Nephron progenitor cell (in vitro differentiated cells): Measurements from ENCODE around the gene TRIM62.

ENCODE experiments used
- DNase-seq: peaks from one replicate; pipeline ENCODE4 v3.0.0; 2021
- H3K27ac Mint-ChIP-seq: 2 replicates; pipeline ENCODE4 v1.8.0; 2021; ENCODE audit warnings: mild to moderate bottlenecking, moderate library complexity, mixed read lengths
- H3K27me3 Mint-ChIP-seq: 2 replicates; pipeline ENCODE4 v1.8.0; 2021; ENCODE audit warnings: mild to moderate bottlenecking, low read depth, mixed read lengths; ENCODE audit not compliant: poor library complexity
- H3K36me3 Mint-ChIP-seq: 2 replicates; pipeline ENCODE4 v1.8.0; 2021; ENCODE audit warnings: low read depth, mixed read lengths
- H3K4me1 Mint-ChIP-seq: 2 replicates; pipeline ENCODE4 v1.8.0; 2021; ENCODE audit warnings: mixed read lengths
- H3K4me3 Mint-ChIP-seq: 2 replicates; pipeline ENCODE4 v1.8.0; 2021; ENCODE audit warnings: mild to moderate bottlenecking, moderate library complexity, mixed read lengths
- H3K9me3 Mint-ChIP-seq: 2 replicates; pipeline ENCODE4 v1.8.0; 2021; ENCODE audit warnings: mild to moderate bottlenecking, moderate library complexity, mixed read lengths
- TF ChIP-seq, protein P1 (sequence below): fragments of 200-600 bp; sonication (generic); IDR thresholded peaks from 2 replicates; pipeline ENCODE4 v1.5.0; 2021; ENCODE audit warnings: antibody characterized with exemption

TRIM62 gene

DNA sequence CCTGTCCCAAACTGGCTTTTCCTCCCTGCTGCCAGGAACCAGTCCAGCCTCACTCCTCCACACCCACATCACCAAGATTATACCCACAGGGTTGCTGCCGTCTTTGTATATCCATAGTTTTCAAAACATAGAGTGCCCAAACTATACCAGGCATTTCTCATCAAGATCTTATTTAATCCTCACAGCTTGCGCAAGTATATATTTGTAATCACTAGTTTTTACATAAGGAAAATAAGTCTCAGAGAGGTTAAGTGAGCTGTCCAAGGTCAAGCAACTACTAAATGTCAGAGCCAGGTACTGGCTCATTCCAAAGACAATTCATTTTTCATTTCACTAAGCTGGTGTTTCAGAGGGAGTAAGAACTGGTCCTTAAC lies 39.5 kb upstream of the TRIM62 start:
- no peak for DNase-seq
- H3K27me3 Mint-ChIP-seq = peaks cover 19% of the 10 kb centered on the region
- H3K9me3 Mint-ChIP-seq = peaks cover 34% of the 10 kb centered on the region
- TF ChIP-seq, protein P1, sequence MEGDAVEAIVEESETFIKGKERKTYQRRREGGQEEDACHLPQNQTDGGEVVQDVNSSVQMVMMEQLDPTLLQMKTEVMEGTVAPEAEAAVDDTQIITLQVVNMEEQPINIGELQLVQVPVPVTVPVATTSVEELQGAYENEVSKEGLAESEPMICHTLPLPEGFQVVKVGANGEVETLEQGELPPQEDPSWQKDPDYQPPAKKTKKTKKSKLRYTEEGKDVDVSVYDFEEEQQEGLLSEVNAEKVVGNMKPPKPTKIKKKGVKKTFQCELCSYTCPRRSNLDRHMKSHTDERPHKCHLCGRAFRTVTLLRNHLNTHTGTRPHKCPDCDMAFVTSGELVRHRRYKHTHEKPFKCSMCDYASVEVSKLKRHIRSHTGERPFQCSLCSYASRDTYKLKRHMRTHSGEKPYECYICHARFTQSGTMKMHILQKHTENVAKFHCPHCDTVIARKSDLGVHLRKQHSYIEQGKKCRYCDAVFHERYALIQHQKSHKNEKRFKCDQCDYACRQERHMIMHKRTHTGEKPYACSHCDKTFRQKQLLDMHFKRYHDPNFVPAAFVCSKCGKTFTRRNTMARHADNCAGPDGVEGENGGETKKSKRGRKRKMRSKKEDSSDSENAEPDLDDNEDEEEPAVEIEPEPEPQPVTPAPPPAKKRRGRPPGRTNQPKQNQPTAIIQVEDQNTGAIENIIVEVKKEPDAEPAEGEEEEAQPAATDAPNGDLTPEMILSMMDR = no peak
- peaks cover 16% of the 10 kb centered on the region for H3K36me3 Mint-ChIP-seq
- peaks cover 8% of the 10 kb centered on the region for H3K4me1 Mint-ChIP-seq
- no peak overlapping the region for H3K27ac Mint-ChIP-seq
- H3K4me3 Mint-ChIP-seq = no peak overlapping the region

DNA sequence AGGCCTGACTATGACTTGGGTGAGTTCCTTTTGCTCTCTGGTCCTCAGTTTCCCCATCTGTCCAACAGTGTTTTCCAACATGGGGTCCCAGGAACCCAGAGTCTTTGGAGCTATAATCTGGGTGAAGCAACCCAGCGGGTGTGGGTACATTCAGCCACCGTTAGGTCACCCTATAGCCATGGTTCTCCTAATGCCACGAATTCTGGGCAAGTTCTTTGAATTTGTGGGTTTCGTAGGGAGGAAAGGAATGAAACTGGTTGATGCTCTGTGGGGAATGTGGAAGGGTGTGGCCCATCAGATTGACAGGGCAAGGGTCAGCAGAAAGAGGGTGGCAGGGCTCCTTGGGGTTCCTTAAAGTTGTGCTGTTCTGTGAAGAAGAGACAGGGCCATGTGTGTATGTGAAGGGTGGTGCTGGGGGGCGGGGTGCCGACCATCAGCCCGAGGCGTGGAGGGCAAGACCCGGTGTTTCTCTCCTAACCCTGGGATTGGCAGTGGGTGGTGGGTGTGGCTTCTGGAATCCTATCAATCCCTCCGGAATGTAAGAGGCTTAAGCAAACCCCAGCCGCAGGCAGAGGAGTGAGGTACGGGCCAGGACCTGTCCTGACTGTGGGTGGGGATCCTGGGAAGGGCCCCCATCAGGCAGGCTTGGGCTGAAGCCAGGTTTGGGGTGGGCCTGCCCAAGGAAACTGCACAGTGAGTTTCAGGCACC lies 39.0 kb upstream of the TRIM62 start:
- peak overlapping the region; percentile 66 for H3K27ac Mint-ChIP-seq

DNA sequence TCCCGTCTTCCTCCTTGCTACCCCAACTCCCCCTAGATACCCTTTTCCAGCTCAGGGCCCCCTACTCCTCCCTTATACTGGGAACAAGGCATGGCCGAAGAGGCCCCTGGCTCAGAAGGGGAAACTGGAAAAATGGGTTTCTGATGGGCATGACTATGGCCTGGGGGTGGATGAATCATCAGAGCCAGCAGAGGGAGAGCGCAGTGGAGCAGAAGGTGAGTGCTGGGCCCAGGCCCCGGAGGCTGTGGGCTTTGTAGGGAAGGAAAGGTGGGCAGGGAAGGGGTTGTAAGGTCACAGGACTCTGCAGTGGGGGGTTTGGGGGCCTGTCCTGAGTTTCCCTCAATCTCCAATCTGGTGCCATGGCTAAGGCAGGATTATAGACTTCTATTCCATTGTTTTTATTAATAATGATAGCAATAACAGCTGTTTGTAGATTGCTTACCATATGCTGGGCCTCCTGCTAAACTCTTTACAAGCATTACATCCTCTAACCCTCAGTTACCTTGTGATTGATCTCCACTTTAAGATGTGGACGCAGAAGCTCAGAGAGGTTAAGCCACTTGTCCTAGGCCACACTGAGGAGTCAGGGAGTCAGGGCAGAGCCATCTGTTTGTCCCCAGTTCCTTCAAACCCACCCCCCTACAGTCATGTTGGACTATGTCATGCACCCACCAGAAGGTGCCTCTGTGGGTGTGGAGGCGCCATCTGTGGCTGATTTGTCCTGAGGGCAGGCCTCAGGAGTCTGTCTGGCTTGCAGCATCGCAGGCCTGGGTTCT lies 38.2 kb upstream of the TRIM62 start:
- Mint-ChIP-seq H3K27me3 (peaks cover 19% of the 10 kb centered on the region), H3K36me3 (peaks cover 15% of the 10 kb centered on the region), H3K4me1 (peaks cover 8% of the 10 kb centered on the region), H3K9me3 (peaks cover 27% of the 10 kb centered on the region), H3K27ac (peak overlapping the region; percentile 6), H3K4me3 (no peak overlapping the region)
- TF ChIP-seq, protein P1 = no peak
- no peak for DNase-seq

More for the DNA sequence above, 39.0 kb upstream of the TRIM62 start:
- TF ChIP-seq, protein P1 = no peak
- Mint-ChIP-seq H3K36me3 (peaks cover 16% of the 10 kb centered on the region), H3K27me3 (peaks cover 19% of the 10 kb centered on the region), H3K4me1 (peaks cover 8% of the 10 kb centered on the region), H3K9me3 (peaks cover 34% of the 10 kb centered on the region), H3K4me3 (no peak overlapping the region)
- DNase-seq = no peak

DNA sequence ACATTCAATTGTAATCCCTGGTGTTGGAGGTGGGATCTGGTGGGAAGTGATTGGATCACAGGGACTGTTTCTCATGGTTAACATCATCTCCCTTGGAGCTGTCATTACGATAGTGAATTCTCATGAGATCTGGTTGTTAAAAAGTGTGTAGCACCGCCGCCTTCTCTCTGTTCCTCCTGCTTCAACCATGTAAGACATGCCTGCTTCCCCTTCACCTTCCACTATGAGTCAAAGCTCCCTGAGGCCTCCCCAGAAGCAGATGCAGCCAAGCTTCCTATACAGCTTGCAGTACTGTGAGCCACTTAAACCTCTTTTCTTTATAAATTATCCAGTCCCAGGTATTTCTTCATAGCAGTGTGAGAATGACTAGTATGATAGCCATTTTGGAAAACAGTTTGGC lies 30.1 kb upstream of the TRIM62 start:
- DNase-seq = no peak
- Mint-ChIP-seq H3K27ac (no peak overlapping the region), H3K27me3 (peaks cover 34% of the 10 kb centered on the region), H3K36me3 (peaks cover 10% of the 10 kb centered on the region), H3K4me1 (no peaks in the 10 kb centered on the region), H3K9me3 (peaks cover 21% of the 10 kb centered on the region), H3K4me3 (no peak overlapping the region)
- TF ChIP-seq, protein P1 = no peak

DNA sequence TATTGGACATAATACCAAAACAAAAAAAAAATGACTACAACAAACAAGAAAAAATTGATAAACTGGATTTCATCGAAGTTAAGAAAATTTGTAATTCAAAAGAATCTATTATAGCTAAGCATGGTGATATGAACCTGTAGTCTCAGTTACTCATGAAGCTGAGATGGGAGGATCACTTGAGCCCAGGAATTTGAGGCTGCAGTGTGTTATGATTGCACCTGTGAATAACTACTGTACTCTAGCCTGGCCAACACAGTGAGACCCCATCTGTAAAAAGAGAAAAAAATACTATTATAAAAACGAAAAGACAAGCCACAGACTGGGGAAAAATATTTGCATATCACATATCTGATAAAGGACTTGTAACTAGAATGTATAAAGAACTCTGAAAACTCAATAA lies 24.5 kb upstream of the TRIM62 start:
- H3K9me3 Mint-ChIP-seq = peaks cover 22% of the 10 kb centered on the region
- no peak overlapping the region for H3K4me3 Mint-ChIP-seq
- TF ChIP-seq, protein P1 = no peak
- H3K27me3 Mint-ChIP-seq = peaks cover 42% of the 10 kb centered on the region
- H3K27ac Mint-ChIP-seq = no peak overlapping the region
- H3K36me3 Mint-ChIP-seq = no peaks in the 10 kb centered on the region
- H3K4me1 Mint-ChIP-seq = no peaks in the 10 kb centered on the region
- DNase-seq = no peak
